ENCODE measurements around the gene FHL1. TPM values are rescaled to one million over a fixed set of nuclear protein-coding genes. Genes with fewer than 3 reads are reported as not detected.

Gene FHL1
- total and polyA plus RNA-seq, 2 of the 4 experiments (the other 2 are of a cell fraction) = 69.4 to 72.9 TPM

DNA sequence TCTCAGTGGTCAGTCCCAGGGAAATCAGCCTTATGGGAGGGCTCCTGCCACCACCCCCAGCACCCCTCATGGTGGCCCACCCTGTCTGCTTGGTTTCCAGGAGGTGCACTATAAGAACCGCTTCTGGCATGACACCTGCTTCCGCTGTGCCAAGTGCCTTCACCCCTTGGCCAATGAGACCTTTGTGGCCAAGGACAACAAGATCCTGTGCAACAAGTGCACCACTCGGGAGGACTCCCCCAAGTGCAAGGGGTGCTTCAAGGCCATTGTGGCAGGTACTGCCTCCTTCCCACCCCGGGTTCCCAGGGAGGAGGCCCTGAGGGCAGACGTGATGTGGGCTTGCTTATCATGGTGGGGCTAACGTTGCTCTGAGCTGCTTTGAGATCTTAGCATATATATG is 59.6 kb downstream of the FHL1 start:
- DNase-seq (no peak), ATAC-seq (ENCODE audit: low read depth) (no peak)
- Histone ChIP-seq H3K9ac (ENCODE audit: low read depth, low read length) (no peak overlapping the region), H3K27ac (ENCODE audit: insufficient read depth, low read length) (no peak overlapping the region), H2BK20ac (ENCODE audit: low read depth, low read length) (no peak overlapping the region), H4K91ac (ENCODE audit: insufficient read depth, low read depth, low read length) (no peak overlapping the region), H3K23ac (ENCODE audit: low read depth, low read length) (no peak overlapping the region), H3K36me3 (ENCODE audit: control insufficient read depth, insufficient read depth, low read length) (peaks cover 30% of the 10 kb centered on the region; the same call in 1 of the 2 replicates), H4K20me1 (ENCODE audit: insufficient read depth, low read length) (no peaks in the 10 kb centered on the region), H3K79me1 (ENCODE audit: low read depth in 1 of 2, low read length in 2 of 2) (no peaks in the 10 kb centered on the region), H2BK15ac (ENCODE audit: low read depth, low read length) (no peak overlapping the region), H2BK120ac (ENCODE audit: low read depth, low read length) (no peak overlapping the region), H2AK9ac (replicated peaks; ENCODE audit: low read depth, low read length, poor library complexity) (no peak overlapping the region), H3K4me2 (ENCODE audit: low read depth, low read length) (no peak overlapping the region), H4K5ac (ENCODE audit: low read depth, low read length) (no peak overlapping the region), H3K4me1 (ENCODE audit: control insufficient read depth, insufficient read depth, low read length) (peaks cover 8% of the 10 kb centered on the region), H3K18ac (ENCODE audit: low read depth, low read length) (no peak overlapping the region), H3K9me3 (ENCODE audit: control insufficient read depth, insufficient read depth, low read length) (no peaks in the 10 kb centered on the region), H3K4ac (ENCODE audit: low read depth, low read length) (no peak overlapping the region), H2AK5ac (ENCODE audit: low read depth, low read length) (no peak overlapping the region), H2BK5ac (ENCODE audit: low read depth, low read length, poor library complexity, severe bottlenecking) (no peak overlapping the region), H2AFZ (replicated peaks; ENCODE audit: low read length, poor library complexity) (no peak overlapping the region), H4K8ac (ENCODE audit: low read depth in 2 of 2, low read length in 2 of 2) (no peak overlapping the region), H3K27me3 (ENCODE audit: control insufficient read depth, insufficient read depth, low read length) (no peaks in the 10 kb centered on the region; the same call in 1 of the 2 replicates), H3K4me3 (ENCODE audit: insufficient read depth, low read depth, low read length) (no peak overlapping the region), H3K14ac (replicated peaks; ENCODE audit: low read depth, low read length) (no peak overlapping the region), H3K56ac (ENCODE audit: extremely low read depth, insufficient read depth, low read length) (no peak overlapping the region), H3K9me1 (ENCODE audit: insufficient read depth, low read length) (no peaks in the 10 kb centered on the region; the same call in 1 of the 2 replicates)
- WGBS, 2 experiments (ENCODE audit: extremely low coverage in 2 of 2, insufficient read length in 1 of 2) = 88% methylated on average over 1 of the region's 6 CpGs; no CpG with 5 or more reads in 1 of the 2 experiments
- no peak for TF ChIP-seq POLR2A (IDR thresholded peaks at IDR 0.05; ENCODE audit: low read depth, low read length)
- TF ChIP-seq MAZ (IDR thresholded peaks at IDR 0.05; ENCODE audit: borderline replicate concordance, low read depth, low read length) = no peak
- TF ChIP-seq, protein P1, sequence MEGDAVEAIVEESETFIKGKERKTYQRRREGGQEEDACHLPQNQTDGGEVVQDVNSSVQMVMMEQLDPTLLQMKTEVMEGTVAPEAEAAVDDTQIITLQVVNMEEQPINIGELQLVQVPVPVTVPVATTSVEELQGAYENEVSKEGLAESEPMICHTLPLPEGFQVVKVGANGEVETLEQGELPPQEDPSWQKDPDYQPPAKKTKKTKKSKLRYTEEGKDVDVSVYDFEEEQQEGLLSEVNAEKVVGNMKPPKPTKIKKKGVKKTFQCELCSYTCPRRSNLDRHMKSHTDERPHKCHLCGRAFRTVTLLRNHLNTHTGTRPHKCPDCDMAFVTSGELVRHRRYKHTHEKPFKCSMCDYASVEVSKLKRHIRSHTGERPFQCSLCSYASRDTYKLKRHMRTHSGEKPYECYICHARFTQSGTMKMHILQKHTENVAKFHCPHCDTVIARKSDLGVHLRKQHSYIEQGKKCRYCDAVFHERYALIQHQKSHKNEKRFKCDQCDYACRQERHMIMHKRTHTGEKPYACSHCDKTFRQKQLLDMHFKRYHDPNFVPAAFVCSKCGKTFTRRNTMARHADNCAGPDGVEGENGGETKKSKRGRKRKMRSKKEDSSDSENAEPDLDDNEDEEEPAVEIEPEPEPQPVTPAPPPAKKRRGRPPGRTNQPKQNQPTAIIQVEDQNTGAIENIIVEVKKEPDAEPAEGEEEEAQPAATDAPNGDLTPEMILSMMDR (conservative IDR thresholded peaks at IDR 0.05; ENCODE audit: low read depth, low read length) = no peak
- TF ChIP-seq RFX5 (IDR thresholded peaks at IDR 0.05; ENCODE audit: low read depth, low read length) = no peak
- TF ChIP-seq MXI1 (IDR thresholded peaks at IDR 0.05; ENCODE audit: borderline replicate concordance, low read depth, low read length) = no peak
- no peak for TF ChIP-seq MAFK (IDR thresholded peaks at IDR 0.05; ENCODE audit: low read depth, low read length)
- no peak for TF ChIP-seq RAD21 (IDR thresholded peaks at IDR 0.05; ENCODE audit: low read length)
- no peak for TF ChIP-seq FOS (IDR thresholded peaks at IDR 0.05; ENCODE audit: low read depth, low read length)
- TF ChIP-seq, protein P2, sequence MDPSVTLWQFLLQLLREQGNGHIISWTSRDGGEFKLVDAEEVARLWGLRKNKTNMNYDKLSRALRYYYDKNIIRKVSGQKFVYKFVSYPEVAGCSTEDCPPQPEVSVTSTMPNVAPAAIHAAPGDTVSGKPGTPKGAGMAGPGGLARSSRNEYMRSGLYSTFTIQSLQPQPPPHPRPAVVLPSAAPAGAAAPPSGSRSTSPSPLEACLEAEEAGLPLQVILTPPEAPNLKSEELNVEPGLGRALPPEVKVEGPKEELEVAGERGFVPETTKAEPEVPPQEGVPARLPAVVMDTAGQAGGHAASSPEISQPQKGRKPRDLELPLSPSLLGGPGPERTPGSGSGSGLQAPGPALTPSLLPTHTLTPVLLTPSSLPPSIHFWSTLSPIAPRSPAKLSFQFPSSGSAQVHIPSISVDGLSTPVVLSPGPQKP (IDR thresholded peaks at IDR 0.05; ENCODE audit: borderline replicate concordance, low read depth, low read length) = no peak
- no peak for TF ChIP-seq BHLHE40 (IDR thresholded peaks at IDR 0.05; ENCODE audit: low read depth, low read length)
- no peak for TF ChIP-seq CEBPB (IDR thresholded peaks at IDR 0.05; ENCODE audit: low read depth, low read length)
- no peak for TF ChIP-seq RCOR1 (IDR thresholded peaks at IDR 0.05; ENCODE audit: insufficient replicate concordance, low read length)
- no peak for TF ChIP-seq SMC3 (IDR thresholded peaks at IDR 0.05; ENCODE audit: low read depth, low read length)
- TF ChIP-seq, protein P3, sequence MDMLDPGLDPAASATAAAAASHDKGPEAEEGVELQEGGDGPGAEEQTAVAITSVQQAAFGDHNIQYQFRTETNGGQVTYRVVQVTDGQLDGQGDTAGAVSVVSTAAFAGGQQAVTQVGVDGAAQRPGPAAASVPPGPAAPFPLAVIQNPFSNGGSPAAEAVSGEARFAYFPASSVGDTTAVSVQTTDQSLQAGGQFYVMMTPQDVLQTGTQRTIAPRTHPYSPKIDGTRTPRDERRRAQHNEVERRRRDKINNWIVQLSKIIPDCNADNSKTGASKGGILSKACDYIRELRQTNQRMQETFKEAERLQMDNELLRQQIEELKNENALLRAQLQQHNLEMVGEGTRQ (IDR thresholded peaks at IDR 0.05; ENCODE audit: low read depth, low read length) = no peak
- no peak for TF ChIP-seq CHD1 (IDR thresholded peaks at IDR 0.05; ENCODE audit: low read depth, low read length)
- no peak for TF ChIP-seq NFE2L2 (IDR thresholded peaks at IDR 0.05; ENCODE audit: low read depth, low read length)
- CTCF ChIA-PET = interaction anchor here (0.6 kb wide), 1 partner anchor 37 kb away, joined by 3 read pairs; no protein-coding TSS in a partner anchor
- no TSS peak for BruUV-seq (replicated peaks)
- POLR2A ChIA-PET (ENCODE audit: unreplicated experiment) = no interaction called here
- in situ Hi-C loops (cut with MboI; ENCODE audit: low sequenced_read_pairs) = loop anchor here (5.0 kb wide), 1 partner anchor 175 kb away; no protein-coding TSS in a partner anchor
- dilution Hi-C loops (cut with HindIII; ENCODE audit: low sequenced_read_pairs, unreplicated experiment) = no loop called here
- intact Hi-C loops (cut with micrococcal nuclease) = no loop called here
